Upper lobe of left lung (tissue), 6 donors: ENCODE data around the gene GLT6D1. TPM values are rescaled to one million over a fixed set of nuclear protein-coding genes. Genes with fewer than 3 reads are reported as not detected.
A peak's percentile ranks its signal among the peaks of the same experiment; 100 is the strongest.

Experiments
- ATAC-seq, 2 donors: fragments of 200-7000 bp; cut with Tn5 transposase; one replicate each; pipeline ENCODE4 v1.9.1; 2022; ENCODE audit warnings: mild to moderate bottlenecking in 2 of 2, moderate library complexity in 2 of 2; ENCODE audit not compliant: low FRiP score in 2 of 2
- DNase-seq, 2 donors: peaks; one replicate each; pipeline ENCODE4 v3.0.0-alpha.2; 2019 to 2020
- H3K27ac ChIP-seq, 4 donors: fragments of 200-600 bp; sonication (generic); one replicate each; pipeline ENCODE4 v1.5.1; 2016 to 2019
- H3K27me3 ChIP-seq, 4 donors: fragments of 200-600 bp; sonication (generic); one replicate each; pipeline ENCODE4 v1.5.1; 2017 to 2019
- H3K36me3 ChIP-seq, 4 donors: fragments of 200-600 bp; sonication (generic); one replicate each; pipeline ENCODE4 v1.5.1; 2016 to 2019
- H3K4me1 ChIP-seq, 4 donors: fragments of 200-600 bp; sonication (generic); one replicate each; pipeline ENCODE4 v1.5.1; 2018 to 2019
- H3K4me3 ChIP-seq, 4 donors: fragments of 200-600 bp; sonication (generic); one replicate each; pipeline ENCODE4 v1.5.1; 2017 to 2019; ENCODE audit warnings: mild to moderate bottlenecking in 2 of 4, moderate library complexity in 1 of 4
- H3K9me3 ChIP-seq, 4 donors: fragments of 200-600 bp; sonication (generic); one replicate each; pipeline ENCODE4 v1.5.1; 2018 to 2019
- CTCF ChIP-seq, 6 experiments: fragments of 450-650 bp in 4 of 6; fragments of 200-600 bp in 2 of 6; sonication (generic) in 2 of 6; IDR thresholded peaks; one replicate each; pipeline ENCODE4 v1.5.1; 2016 to 2019; ENCODE audit warnings: antibody characterized with exemption in 6 of 6
- EP300 ChIP-seq, 4 donors: sonication (generic); formaldehyde crosslinking; IDR thresholded peaks; one replicate each; pipeline ENCODE4 v1.5.1; 2017; ENCODE audit warnings: antibody characterized with exemption in 4 of 4, control low read depth in 2 of 4
- POLR2A ChIP-seq, 4 donors: fragments of 450-650 bp; IDR thresholded peaks; one replicate each; pipeline ENCODE4 v1.5.1; 2016 to 2017; ENCODE audit warnings: antibody characterized with exemption in 4 of 4, mild to moderate bottlenecking in 2 of 4
- POLR2AphosphoS5 ChIP-seq, 2 donors: sonication (generic); formaldehyde crosslinking; IDR thresholded peaks; one replicate each; pipeline ENCODE4 v1.5.1; 2017; ENCODE audit warnings: antibody characterized with exemption in 2 of 2
- WGBS, 2 donors: methylation state at CpG; one replicate each; pipeline ENCODE4 v1.1.5; 2017 to 2018; 5-methylcytosine and 5-hydroxymethylcytosine counted together
- total RNA-seq, 6 donors: library from RNA; depleted of rRNA in 4 of 6; stranded (reverse); fragments of >200 nt in 4 of 6; gene quantifications; one replicate each; pipeline versions ENCODE4 v1.1.0 to v1.2.1, GENCODE V29; 2016 to 2021
- donor health status: DM: no; HTN: no; CAD: no; lungs with moderate emphysema.
- donor health status: DM: no; HTN: yes; CAD: no; lungs with severe emphysema.

GLT6D1 gene
- total RNA-seq, 6 donors from 2014 or later, result not detected

GRCh38 chr9:135616619-135617537, 22.5 kb downstream of the GLT6D1 start:
- TF ChIP-seq POLR2A (IDR thresholded peaks at IDR 0.05), result no peak
- TF ChIP-seq POLR2AphosphoS5 (IDR thresholded peaks at IDR 0.05), result no peak
- no peak for TF ChIP-seq CTCF (IDR thresholded peaks at IDR 0.05)
- no peak for TF ChIP-seq EP300 (IDR thresholded peaks at IDR 0.05)
- H3K27ac ChIP-seq, result no peak overlapping the region
- H3K9me3 ChIP-seq, result no peaks in the 10 kb centered on the region
- H3K4me3 ChIP-seq, result no peak overlapping the region
- H3K4me1 ChIP-seq, result no peaks in the 10 kb centered on the region
- H3K36me3 ChIP-seq, result no peaks in the 10 kb centered on the region
- 73 to 78% methylated on average over 24 to 34 of the region's 34 CpGs for WGBS, 2 donors
- no peak for ATAC-seq
- peak in 1 of 2 donors; percentile 39 for DNase-seq
- H3K27me3 ChIP-seq, result no peaks in the 10 kb centered on the region

- WGBS, 2 donors, result 31 to 64% methylated on average over 11 to 31 of the region's 31 CpGs
- Histone ChIP-seq H3K27ac (no peak overlapping the region), H3K4me3 (no peak overlapping the region), H3K36me3 (no peaks in the 10 kb centered on the region), H3K27me3 (no peaks in the 10 kb centered on the region), H3K4me1 (no peaks in the 10 kb centered on the region), H3K9me3 (no peaks in the 10 kb centered on the region)
- TF ChIP-seq POLR2AphosphoS5 (IDR thresholded peaks at IDR 0.05), result no peak
- peak in 1 of 2 donors; percentile 49 for DNase-seq
- no peak for ATAC-seq
Observed at GRCh38 chr9:135615666-135616618, 23.4 kb downstream of the GLT6D1 start.

- DNase-seq (peak in 1 of 2 donors; percentile 73), ATAC-seq (no peak)
- no peaks in the 10 kb centered on the region for H3K4me1 ChIP-seq
- H3K4me3 ChIP-seq, result no peak overlapping the region
- no peaks in the 10 kb centered on the region for H3K27me3 ChIP-seq
- no peak overlapping the region for H3K27ac ChIP-seq
- TF ChIP-seq EP300 (IDR thresholded peaks at IDR 0.05) (no peak), POLR2AphosphoS5 (IDR thresholded peaks at IDR 0.05) (no peak), POLR2A (IDR thresholded peaks at IDR 0.05) (no peak), CTCF (IDR thresholded peaks at IDR 0.05) (no peak)
- H3K9me3 ChIP-seq, result no peaks in the 10 kb centered on the region
- WGBS, 2 donors, result 85 to 100% methylated on average over 1 to 26 of the region's 29 CpGs
- no peaks in the 10 kb centered on the region for H3K36me3 ChIP-seq
Observed at GRCh38 chr9:135614821-135615665, 24.3 kb downstream of the GLT6D1 start.

- Histone ChIP-seq H3K9me3 (no peaks in the 10 kb centered on the region), H3K36me3 (no peaks in the 10 kb centered on the region), H3K27ac (no peak overlapping the region), H3K4me3 (no peak overlapping the region), H3K27me3 (no peaks in the 10 kb centered on the region), H3K4me1 (no peaks in the 10 kb centered on the region)
- ATAC-seq (no peak), DNase-seq (peak in 1 of 2 donors; percentile 57)
- WGBS, 2 donors, result 75 to 78% methylated on average over 12 to 33 of the region's 34 CpGs
- no peak for TF ChIP-seq POLR2AphosphoS5 (IDR thresholded peaks at IDR 0.05)
- no peak for TF ChIP-seq CTCF (IDR thresholded peaks at IDR 0.05)
- no peak for TF ChIP-seq EP300 (IDR thresholded peaks at IDR 0.05)
- TF ChIP-seq POLR2A (IDR thresholded peaks at IDR 0.05), result no peak
Observed at GRCh38 chr9:135613946-135614805, 25.2 kb downstream of the GLT6D1 start.
